ENCODE data around the gene WNT7A.

The WNT7A gene

DNA sequence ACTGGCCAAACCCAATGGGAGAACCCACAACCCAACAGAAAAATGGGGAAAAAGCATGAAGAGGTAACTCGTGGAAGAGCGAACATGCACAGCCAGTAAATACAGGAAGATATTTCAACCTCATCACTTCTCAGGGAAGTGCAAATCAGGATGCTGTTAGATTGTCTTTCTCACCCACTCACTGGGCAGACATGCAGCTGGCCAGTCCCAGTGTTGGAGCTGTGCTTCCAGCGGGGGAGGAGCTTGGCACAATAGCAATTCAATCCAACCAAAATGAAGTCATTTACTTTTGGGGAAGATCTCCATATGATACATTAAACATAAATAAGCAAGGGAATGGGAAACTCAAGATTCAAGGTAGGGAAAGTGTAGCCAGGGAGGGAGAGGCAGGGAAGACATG, 12.1 kb downstream of the WNT7A start:
- no peak for TF ChIP-seq TAF1 (IDR thresholded peaks at IDR 0.05; ENCODE audit: borderline replicate concordance, insufficient read depth, low read length)
- TF ChIP-seq SIN3A (IDR thresholded peaks at IDR 0.05; ENCODE audit: borderline replicate concordance, insufficient read depth, low read length), result no peak
- TF ChIP-seq, protein P1, sequence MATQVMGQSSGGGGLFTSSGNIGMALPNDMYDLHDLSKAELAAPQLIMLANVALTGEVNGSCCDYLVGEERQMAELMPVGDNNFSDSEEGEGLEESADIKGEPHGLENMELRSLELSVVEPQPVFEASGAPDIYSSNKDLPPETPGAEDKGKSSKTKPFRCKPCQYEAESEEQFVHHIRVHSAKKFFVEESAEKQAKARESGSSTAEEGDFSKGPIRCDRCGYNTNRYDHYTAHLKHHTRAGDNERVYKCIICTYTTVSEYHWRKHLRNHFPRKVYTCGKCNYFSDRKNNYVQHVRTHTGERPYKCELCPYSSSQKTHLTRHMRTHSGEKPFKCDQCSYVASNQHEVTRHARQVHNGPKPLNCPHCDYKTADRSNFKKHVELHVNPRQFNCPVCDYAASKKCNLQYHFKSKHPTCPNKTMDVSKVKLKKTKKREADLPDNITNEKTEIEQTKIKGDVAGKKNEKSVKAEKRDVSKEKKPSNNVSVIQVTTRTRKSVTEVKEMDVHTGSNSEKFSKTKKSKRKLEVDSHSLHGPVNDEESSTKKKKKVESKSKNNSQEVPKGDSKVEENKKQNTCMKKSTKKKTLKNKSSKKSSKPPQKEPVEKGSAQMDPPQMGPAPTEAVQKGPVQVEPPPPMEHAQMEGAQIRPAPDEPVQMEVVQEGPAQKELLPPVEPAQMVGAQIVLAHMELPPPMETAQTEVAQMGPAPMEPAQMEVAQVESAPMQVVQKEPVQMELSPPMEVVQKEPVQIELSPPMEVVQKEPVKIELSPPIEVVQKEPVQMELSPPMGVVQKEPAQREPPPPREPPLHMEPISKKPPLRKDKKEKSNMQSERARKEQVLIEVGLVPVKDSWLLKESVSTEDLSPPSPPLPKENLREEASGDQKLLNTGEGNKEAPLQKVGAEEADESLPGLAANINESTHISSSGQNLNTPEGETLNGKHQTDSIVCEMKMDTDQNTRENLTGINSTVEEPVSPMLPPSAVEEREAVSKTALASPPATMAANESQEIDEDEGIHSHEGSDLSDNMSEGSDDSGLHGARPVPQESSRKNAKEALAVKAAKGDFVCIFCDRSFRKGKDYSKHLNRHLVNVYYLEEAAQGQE (IDR thresholded peaks at IDR 0.05; ENCODE audit: insufficient read depth in 1 of 2, low read depth in 2 of 2, low read length in 2 of 2), result no peak

DNA sequence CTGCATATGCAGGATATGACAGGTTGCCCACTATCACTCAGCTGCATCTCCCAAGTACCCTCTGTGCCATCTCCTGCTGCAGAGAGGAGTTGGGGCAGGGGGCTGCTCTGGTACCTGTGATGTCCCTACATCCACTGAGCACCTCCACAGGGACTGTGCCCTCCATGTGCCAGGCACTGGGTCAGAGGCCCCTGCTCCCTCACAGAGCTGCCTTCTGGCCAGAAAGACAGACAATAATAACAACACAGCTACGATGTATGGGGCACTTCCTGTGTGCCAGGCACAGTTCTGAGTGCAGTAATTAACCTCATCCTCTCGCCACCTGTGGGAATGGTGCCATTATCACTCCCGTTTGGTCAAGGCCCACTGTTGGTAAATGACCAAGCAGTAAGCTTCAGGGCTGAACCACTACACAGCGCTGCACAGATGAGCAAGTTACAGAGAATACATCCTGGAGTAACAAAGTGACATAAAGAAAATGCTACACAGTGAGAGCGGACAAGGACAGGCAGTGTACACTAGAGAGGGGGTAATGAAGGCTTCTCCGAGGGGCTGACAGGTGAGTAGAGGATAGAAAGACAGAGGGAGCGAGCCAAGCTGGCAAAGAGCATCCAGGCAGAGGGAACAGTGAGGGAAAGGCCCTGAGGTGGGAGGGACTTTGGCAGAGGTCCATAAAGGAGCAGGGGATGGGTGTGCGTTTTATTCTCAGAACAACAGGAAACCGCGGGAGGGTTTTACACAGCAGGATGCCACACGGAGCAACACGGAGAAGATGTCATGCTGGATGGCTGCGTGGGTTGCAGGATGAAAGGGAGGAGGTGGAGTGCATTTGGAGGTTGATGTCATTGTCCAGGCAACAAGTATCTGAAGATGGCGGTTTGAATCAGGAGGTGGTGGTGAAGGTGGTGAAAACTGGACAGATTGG, 13.6 kb downstream of the WNT7A start:
- TF ChIP-seq, protein P1 (IDR thresholded peaks at IDR 0.05; ENCODE audit: insufficient read depth in 1 of 2, low read depth in 2 of 2, low read length in 2 of 2), result no peak
- TF ChIP-seq SIN3A (IDR thresholded peaks at IDR 0.05; ENCODE audit: borderline replicate concordance, insufficient read depth, low read length), result no peak
- TF ChIP-seq POLR2AphosphoS5 (IDR thresholded peaks at IDR 0.05; ENCODE audit: low read depth, low read length), result no peak
- TF ChIP-seq TAF1 (IDR thresholded peaks at IDR 0.05; ENCODE audit: borderline replicate concordance, insufficient read depth, low read length), result no peak
- TF ChIP-seq FOXP2 (optimal IDR thresholded peaks at IDR 0.05; ENCODE audit: borderline replicate concordance, extremely low read depth, extremely low read length, insufficient read depth), result no peak

DNA sequence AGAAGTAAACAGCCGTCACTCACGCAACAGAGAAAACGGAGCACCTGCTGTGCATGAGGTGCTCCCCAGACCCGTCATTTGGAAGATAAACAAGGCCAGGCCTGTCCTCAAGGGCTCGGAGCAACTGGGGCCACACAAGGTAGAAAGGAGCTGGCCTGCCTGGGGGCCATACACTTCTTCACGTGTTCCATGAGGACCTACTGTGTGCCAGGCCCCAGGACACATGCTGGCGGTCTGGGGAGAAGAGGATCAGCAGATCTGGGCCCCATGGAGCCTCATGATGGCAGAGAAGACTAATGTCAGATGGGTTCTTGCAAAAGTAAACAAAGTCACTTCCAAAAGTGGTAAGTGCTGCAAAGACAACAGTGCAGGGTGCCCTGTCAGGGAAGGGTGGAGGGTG, 14.3 kb downstream of the WNT7A start:
- TF ChIP-seq TAF1 (IDR thresholded peaks at IDR 0.05; ENCODE audit: borderline replicate concordance, insufficient read depth, low read length) (no peak), SIN3A (IDR thresholded peaks at IDR 0.05; ENCODE audit: borderline replicate concordance, insufficient read depth, low read length) (no peak), FOXP2 (optimal IDR thresholded peaks at IDR 0.05; ENCODE audit: borderline replicate concordance, extremely low read depth, extremely low read length, insufficient read depth) (no peak), POLR2AphosphoS5 (IDR thresholded peaks at IDR 0.05; ENCODE audit: low read depth, low read length) (no peak)
- TF ChIP-seq, protein P1 (IDR thresholded peaks at IDR 0.05; ENCODE audit: insufficient read depth in 1 of 2, low read depth in 2 of 2, low read length in 2 of 2), result no peak

DNA sequence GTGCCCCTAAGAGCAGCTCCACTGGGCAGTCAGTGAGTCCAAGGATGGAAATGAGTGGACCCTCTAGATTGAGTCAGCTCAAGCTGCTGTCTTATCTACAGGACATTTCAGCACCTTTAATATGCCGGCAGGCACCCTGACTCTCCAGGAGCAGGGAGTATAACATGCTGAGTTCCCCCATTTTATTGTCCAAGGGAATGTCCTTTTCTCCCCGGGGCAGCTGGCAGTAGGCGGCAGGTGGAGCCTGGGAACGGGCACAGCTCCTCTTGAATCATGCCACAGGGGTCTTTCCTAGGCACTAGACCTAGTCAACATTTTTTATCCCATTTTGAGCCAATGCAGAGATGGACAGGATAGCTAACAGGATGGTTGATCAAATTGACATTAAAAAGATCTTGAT, 14.8 kb downstream of the WNT7A start:
- TF ChIP-seq SIN3A (IDR thresholded peaks at IDR 0.05; ENCODE audit: borderline replicate concordance, insufficient read depth, low read length) (no peak), POLR2AphosphoS5 (IDR thresholded peaks at IDR 0.05; ENCODE audit: low read depth, low read length) (no peak), TAF1 (IDR thresholded peaks at IDR 0.05; ENCODE audit: borderline replicate concordance, insufficient read depth, low read length) (no peak), FOXP2 (optimal IDR thresholded peaks at IDR 0.05; ENCODE audit: borderline replicate concordance, extremely low read depth, extremely low read length, insufficient read depth) (no peak)
- TF ChIP-seq, protein P1 (IDR thresholded peaks at IDR 0.05; ENCODE audit: insufficient read depth in 1 of 2, low read depth in 2 of 2, low read length in 2 of 2), result no peak

Measured in PFSK-1 (cell line).